Measurements from ENCODE around the gene FAH. TPM values are rescaled to one million over a fixed set of nuclear protein-coding genes. Genes with fewer than 3 reads are reported as not detected.

The FAH gene
- polyA plus RNA-seq, 1 donor (not counting 4 experiments of a cell fraction or from before 2014, with no cell fraction given), result 29.4 TPM

GRCh38 chr15:80199366-80199765 lies 46.6 kb downstream of the FAH start:
- no peak for DNase-seq (ENCODE audit: low read depth, low spot score)
- FAIRE-seq, result no peak
- no peak overlapping the region for H3K9ac ChIP-seq (ENCODE audit: control insufficient read depth, extremely low read depth, insufficient read depth, low read length)

GRCh38 chr15:80199869-80200268 lies 47.1 kb downstream of the FAH start:
- Histone ChIP-seq H3K4me1 (ENCODE audit: control insufficient read depth, extremely low read depth, insufficient read depth, low read length) (peaks cover 14% of the 10 kb centered on the region), H3K9ac (ENCODE audit: control insufficient read depth, extremely low read depth, insufficient read depth, low read length) (no peak overlapping the region), H3K9me3 (ENCODE audit: control insufficient read depth, low read depth, low read length) (no peaks in the 10 kb centered on the region), H3K27ac (ENCODE audit: control insufficient read depth, insufficient read depth, low read length) (no peak overlapping the region), H3K79me2 (ENCODE audit: control insufficient read depth, insufficient read depth, low read length) (no peaks in the 10 kb centered on the region), H4K20me1 (ENCODE audit: control insufficient read depth, extremely low read depth, insufficient read depth, low read length) (no peaks in the 10 kb centered on the region), H3K36me3 (ENCODE audit: control insufficient read depth in 2 of 2, extremely low read depth in 1 of 2, insufficient read depth in 2 of 2, low read length in 2 of 2) (no peaks in the 10 kb centered on the region), H3K4me3 (ENCODE audit: control insufficient read depth in 2 of 3, extremely low read depth in 1 of 3, insufficient read depth in 2 of 3, low read depth in 1 of 3, low read length in 3 of 3) (no peak overlapping the region), H2AFZ (ENCODE audit: control insufficient read depth, low read length) (no peak overlapping the region), H3K27me3 (ENCODE audit: control insufficient read depth, extremely low read depth, insufficient read depth, low read length) (no peaks in the 10 kb centered on the region), H3K4me2 (ENCODE audit: control insufficient read depth, extremely low read depth, insufficient read depth, low read depth, low read length) (no peak overlapping the region), H3K9me1 (ENCODE audit: control insufficient read depth, extremely low read depth, insufficient read depth, low read length) (peaks cover 3% of the 10 kb centered on the region)
- DNase-seq (ENCODE audit: low read depth, low spot score) (no peak), FAIRE-seq (no peak)
- dilution Hi-C loops (cut with MboI; ENCODE audit: extremely low pct_ligation_motif_present, low sequenced_read_pairs), result no loop called here
- TF ChIP-seq EZH2 (IDR thresholded peaks at IDR 0.05; ENCODE audit: low read length) (no peak), CTCF (optimal IDR thresholded peaks at IDR 0.05 in 1 of 3, IDR thresholded peaks at IDR 0.05 in 1 of 3, conservative IDR thresholded peaks at IDR 0.05 in 1 of 3; ENCODE audit: extremely low read depth in 1 of 3, insufficient read depth in 2 of 3, low read length in 3 of 3) (no peak)

More at GRCh38 chr15:80199366-80199765, 46.6 kb downstream of the FAH start:
- Histone ChIP-seq H3K27ac (ENCODE audit: control insufficient read depth, insufficient read depth, low read length) (no peak overlapping the region), H3K4me3 (ENCODE audit: control insufficient read depth in 2 of 3, extremely low read depth in 1 of 3, insufficient read depth in 2 of 3, low read depth in 1 of 3, low read length in 3 of 3) (no peak overlapping the region), H3K36me3 (ENCODE audit: control insufficient read depth in 2 of 2, extremely low read depth in 1 of 2, insufficient read depth in 2 of 2, low read length in 2 of 2) (no peaks in the 10 kb centered on the region), H3K9me3 (ENCODE audit: control insufficient read depth, low read depth, low read length) (no peaks in the 10 kb centered on the region), H3K4me1 (ENCODE audit: control insufficient read depth, extremely low read depth, insufficient read depth, low read length) (peaks cover 14% of the 10 kb centered on the region), H3K27me3 (ENCODE audit: control insufficient read depth, extremely low read depth, insufficient read depth, low read length) (no peaks in the 10 kb centered on the region), H2AFZ (ENCODE audit: control insufficient read depth, low read length) (no peak overlapping the region), H3K79me2 (ENCODE audit: control insufficient read depth, insufficient read depth, low read length) (no peaks in the 10 kb centered on the region), H4K20me1 (ENCODE audit: control insufficient read depth, extremely low read depth, insufficient read depth, low read length) (no peaks in the 10 kb centered on the region), H3K9me1 (ENCODE audit: control insufficient read depth, extremely low read depth, insufficient read depth, low read length) (peaks cover 3% of the 10 kb centered on the region), H3K4me2 (ENCODE audit: control insufficient read depth, extremely low read depth, insufficient read depth, low read depth, low read length) (no peak overlapping the region)
- dilution Hi-C loops (cut with MboI; ENCODE audit: extremely low pct_ligation_motif_present, low sequenced_read_pairs), result no loop called here
- TF ChIP-seq CTCF (optimal IDR thresholded peaks at IDR 0.05 in 1 of 3, IDR thresholded peaks at IDR 0.05 in 1 of 3, conservative IDR thresholded peaks at IDR 0.05 in 1 of 3; ENCODE audit: extremely low read depth in 1 of 3, insufficient read depth in 2 of 3, low read length in 3 of 3) (no peak), EZH2 (IDR thresholded peaks at IDR 0.05; ENCODE audit: low read length) (no peak)

Measured in keratinocyte (primary cell).